SHP77 treated with DMSO at 0.1 percent for 48 hours (cell line): ENCODE measurements around the gene EEF2K.

Source experiments
- DNase-seq: peaks from one replicate; lab custom pipeline; 2025; lab: John Stamatoyannopoulos, UW

The EEF2K gene

GRCh38 chr16:22253272-22253671, 47.2 kb downstream of the EEF2K start:
- no peak for DNase-seq

GRCh38 chr16:22255335-22255734, 49.3 kb downstream of the EEF2K start:
- no peak for DNase-seq

GRCh38 chr16:22257440-22257839, 51.4 kb downstream of the EEF2K start:
- no peak for DNase-seq

DNA sequence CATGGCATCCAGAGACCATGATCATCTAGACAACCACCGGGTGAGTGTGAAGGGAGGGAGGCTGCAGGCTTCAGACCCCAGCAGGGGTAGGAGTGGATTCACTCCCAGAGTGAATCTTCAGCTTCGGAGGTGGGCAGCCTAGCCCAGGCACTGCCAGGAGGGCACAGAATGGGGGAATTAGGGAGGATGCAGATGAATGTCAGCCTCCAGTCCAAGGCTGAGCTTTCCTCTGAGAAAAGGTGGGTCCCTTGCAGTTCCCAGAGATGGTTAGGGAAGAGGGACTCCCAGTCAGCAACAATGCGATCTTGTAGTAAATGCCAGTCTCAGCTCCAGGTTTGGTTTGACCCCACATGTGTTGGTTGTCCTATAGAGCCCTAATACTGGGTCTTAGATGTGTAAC, 54.4 kb downstream of the EEF2K start:
- DNase-seq: no peak

- no peak for DNase-seq
Observed at GRCh38 chr16:22262460-22262859, 56.4 kb downstream of the EEF2K start.

DNA sequence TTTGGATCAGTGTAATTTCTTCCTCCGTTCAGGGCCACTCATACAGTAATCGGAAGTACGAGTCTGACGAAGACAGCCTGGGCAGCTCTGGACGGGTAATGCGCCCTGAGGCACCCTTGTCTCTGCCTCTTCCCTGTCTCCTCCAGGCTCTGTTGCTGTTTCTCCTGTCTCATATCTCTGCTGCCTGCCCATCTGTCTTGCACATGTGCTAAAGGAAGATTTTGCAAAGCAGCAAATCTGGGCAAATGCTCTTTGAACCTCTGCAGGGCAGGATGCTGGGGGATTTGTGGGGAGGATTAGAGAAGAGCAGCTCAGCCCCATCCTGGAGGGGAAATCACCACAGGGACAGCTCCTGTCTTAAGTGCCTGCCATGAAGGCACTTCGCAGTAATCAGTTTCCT, 58.7 kb downstream of the EEF2K start:
- no peak for DNase-seq

- DNase-seq: no peak
Observed at GRCh38 chr16:22265351-22265750, 59.3 kb downstream of the EEF2K start.

GRCh38 chr16:22266546-22266945, 60.5 kb downstream of the EEF2K start:
- no peak for DNase-seq

- no peak for DNase-seq
Observed at GRCh38 chr16:22267764-22268163, 61.7 kb downstream of the EEF2K start.

GRCh38 chr16:22270525-22270924, 64.4 kb downstream of the EEF2K start:
- no peak for DNase-seq

DNA sequence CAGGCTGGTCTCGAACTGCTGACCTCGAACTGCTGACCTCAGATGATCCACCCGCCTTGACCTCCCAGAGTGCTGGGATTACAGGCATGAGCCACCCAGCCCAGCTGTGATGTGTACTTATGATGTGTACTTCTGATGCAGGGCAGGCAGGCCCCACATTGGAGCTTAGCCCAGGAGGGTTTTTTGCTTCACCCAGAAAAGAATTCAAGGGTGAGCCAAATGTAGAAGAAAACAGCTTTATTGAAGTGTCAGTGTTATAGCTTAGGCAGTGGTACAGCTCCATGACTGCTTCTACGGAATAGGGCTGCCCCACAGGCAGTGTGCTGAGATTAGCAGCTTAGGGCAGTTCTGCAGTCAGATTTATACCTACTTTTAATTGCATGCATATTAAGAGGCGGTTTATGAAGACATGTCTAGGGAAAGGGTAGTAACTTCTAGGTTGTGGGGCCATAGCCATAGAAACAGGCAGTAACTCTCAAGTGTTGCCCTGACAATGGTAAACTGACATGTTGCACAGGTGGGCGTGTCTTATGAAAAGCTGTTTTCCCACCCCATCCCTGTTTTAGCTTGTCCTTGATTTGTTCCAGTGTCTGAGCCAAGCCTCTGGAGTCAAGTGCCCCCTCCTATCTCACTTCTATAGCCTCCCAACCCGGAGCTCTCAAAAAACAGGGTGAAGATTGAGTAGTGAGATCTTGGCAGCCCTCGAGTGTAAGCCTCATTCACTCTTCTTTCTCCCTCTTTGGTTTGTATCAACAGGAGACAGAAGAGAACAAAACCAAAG, 67.0 kb downstream of the EEF2K start:
- no peak for DNase-seq

DNA sequence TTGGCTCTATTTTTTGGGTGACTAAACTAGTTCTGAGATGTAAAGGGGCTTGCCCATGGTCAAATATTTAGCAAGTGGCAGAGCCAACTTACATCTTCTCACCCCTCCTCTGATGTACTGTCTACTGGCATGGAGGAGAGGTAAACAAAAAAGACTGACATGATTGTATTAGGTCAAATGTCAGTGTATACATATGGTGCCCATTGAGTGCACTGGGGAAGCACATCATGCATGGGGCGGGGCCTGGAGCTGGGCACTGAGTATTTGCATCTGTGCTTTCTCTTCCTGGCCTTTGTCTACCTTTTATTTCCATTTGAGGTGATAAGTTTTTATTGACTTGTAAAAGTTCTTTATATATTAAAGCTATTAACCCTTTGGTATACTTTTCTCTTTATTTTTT, 68.8 kb downstream of the EEF2K start:
- no peak for DNase-seq

GRCh38 chr16:22278441-22279230, 72.6 kb downstream of the EEF2K start:
- no peak for DNase-seq

- no peak for DNase-seq
Observed at GRCh38 chr16:22282254-22282892, 76.3 kb downstream of the EEF2K start.

GRCh38 chr16:22284637-22285036, 78.6 kb downstream of the EEF2K start:
- no peak for DNase-seq

GRCh38 chr16:22285080-22285479, 79.0 kb downstream of the EEF2K start:
- no peak for DNase-seq

DNA sequence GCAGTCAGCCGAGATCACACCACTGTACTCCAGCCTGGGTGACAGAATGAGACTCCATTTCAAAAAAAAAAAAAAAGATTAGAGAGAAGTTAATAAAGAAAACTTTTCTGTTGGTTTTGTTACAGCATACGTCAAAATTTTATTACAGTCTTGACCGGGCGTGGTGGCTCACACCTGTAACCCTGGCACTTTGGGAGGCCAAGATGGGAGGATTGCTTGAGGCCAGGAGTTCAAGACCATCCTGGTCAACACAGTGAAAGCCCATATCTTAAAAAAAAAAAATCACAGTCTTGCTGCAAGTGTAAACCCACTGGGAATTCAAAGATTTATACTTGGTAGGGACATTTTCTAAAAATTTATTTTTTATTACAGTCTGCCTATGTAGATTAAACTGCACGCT, 84.9 kb downstream of the EEF2K start:
- DNase-seq: no peak

DNA sequence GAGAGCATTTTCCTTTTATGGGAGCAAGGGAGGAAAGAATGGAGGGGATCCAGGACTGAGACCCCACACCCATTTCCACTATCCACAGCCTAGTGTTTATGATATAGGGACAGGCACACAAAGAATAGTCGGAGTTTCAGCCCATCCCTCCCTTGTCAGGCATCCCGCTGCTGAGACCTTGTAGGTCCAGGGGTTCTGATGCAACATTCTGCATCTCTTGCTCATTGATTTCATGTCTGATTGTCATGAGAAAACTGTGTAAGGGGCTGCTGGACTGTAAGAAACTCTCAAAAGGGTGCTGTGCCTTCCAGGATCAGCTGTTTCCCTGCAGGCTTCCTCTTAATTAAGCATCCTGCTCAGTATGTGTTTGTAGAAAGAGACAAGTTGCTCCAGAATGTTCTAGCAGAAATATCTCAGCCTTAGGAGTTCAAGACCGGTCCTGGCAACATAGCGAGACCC, 85.8 kb downstream of the EEF2K start:
- no peak for DNase-seq

DNA sequence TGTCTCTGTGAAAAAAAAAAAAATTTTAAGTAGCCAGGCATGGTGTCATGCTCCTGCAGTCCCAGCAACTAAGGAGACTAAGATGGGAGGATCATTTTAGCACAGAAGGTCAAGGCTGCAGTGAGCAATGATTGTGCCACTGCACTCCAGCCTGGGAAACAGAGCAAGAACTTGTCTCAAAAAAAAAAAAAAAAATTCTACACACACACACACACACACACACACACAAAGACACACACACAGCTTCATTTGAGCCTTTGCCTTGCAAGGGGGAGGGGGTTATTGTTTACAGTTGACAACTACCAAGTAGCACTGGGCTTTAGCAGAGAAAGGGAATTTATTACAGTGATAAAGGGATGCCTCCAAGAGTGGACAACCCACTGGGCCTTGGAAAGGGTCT, 86.2 kb downstream of the EEF2K start:
- DNase-seq: no peak

GRCh38 chr16:22293137-22294106, 87.3 kb downstream of the EEF2K start:
- no peak for DNase-seq

DNA sequence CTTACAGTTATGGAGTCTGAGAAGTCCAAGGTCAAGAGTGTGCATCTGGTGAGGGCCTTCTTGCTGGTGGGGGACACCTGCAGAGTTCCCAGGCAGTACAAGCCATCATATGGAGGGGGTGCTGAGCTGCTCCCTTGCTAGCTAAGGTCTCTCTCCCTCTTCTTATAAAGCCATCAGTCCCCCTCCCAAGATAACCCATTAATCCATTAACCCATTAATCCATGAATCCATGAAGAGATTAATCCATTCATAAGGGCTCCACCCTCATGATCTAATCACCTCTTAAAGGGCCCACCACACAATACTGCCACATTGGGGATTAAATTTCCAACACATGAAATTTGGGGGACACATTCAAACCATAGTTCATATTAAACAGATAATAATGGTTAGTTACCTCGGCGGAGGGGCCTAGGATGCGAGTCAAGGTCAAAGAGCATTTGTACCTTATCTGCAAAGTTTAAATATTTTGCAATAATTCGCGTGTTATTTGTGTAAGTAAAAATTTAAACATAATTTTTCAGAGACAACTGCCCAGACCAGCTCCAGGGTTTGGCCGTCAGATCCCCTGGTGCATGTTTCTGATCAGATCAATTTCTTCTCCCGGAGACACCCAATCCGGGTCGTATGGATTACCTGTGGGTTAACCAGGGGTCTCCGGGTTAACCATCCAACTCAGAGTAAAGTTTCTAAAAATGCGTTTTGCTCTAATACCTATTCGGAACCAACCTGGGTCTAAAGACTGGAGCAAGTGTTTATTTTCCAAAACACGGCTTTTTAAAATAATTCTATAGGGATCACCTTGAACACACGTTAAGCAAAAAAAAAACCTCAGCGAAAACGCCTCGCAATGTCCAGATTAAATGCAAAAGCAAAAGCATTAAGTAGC, 90.4 kb downstream of the EEF2K start:
- DNase-seq: peak; percentile 14
